Measurements from ENCODE around the gene PPP1R14D.

The PPP1R14D gene

GRCh38 chr15:40785814-40786213, 42.7 kb downstream of the PPP1R14D start:
- H3K27me3 ChIP-seq (ENCODE audit: insufficient read depth, poor library complexity, severe bottlenecking) = no peaks in the 10 kb centered on the region
- TF ChIP-seq CTCF (IDR thresholded peaks at IDR 0.05; ENCODE audit: insufficient read depth, low read length) (no peak), REST (IDR thresholded peaks at IDR 0.05; ENCODE audit: insufficient replicate concordance, low read depth) (no peak), POLR2AphosphoS5 (IDR thresholded peaks at IDR 0.05; ENCODE audit: low read depth) (no peak), GABPA (IDR thresholded peaks at IDR 0.05; ENCODE audit: low read depth) (no peak), SPI1 (IDR thresholded peaks at IDR 0.05; ENCODE audit: borderline replicate concordance, low read depth) (no peak)
- no peak overlapping the region for H3K4me3 ChIP-seq (replicated peaks; ENCODE audit: insufficient read depth, low read length)
- H3K27ac ChIP-seq (replicated peaks) = no peak overlapping the region
- DNase-seq (ENCODE audit: low read depth in 1 of 2, low spot score in 1 of 2) = no peak

GRCh38 chr15:40785164-40785563, 43.3 kb downstream of the PPP1R14D start:
- H3K27ac ChIP-seq (replicated peaks) = no peak overlapping the region
- TF ChIP-seq POLR2AphosphoS5 (IDR thresholded peaks at IDR 0.05; ENCODE audit: low read depth) = no peak
- no peak for TF ChIP-seq REST (IDR thresholded peaks at IDR 0.05; ENCODE audit: insufficient replicate concordance, low read depth)
- no peak for TF ChIP-seq SPI1 (IDR thresholded peaks at IDR 0.05; ENCODE audit: borderline replicate concordance, low read depth)
- TF ChIP-seq GABPA (IDR thresholded peaks at IDR 0.05; ENCODE audit: low read depth) = no peak
- TF ChIP-seq CTCF (IDR thresholded peaks at IDR 0.05; ENCODE audit: insufficient read depth, low read length) = no peak
- no peak overlapping the region for H3K4me3 ChIP-seq (replicated peaks; ENCODE audit: insufficient read depth, low read length)
- no peaks in the 10 kb centered on the region for H3K27me3 ChIP-seq (ENCODE audit: insufficient read depth, poor library complexity, severe bottlenecking)
- DNase-seq (ENCODE audit: low read depth in 1 of 2, low spot score in 1 of 2) = no peak

- DNase-seq (ENCODE audit: low read depth in 1 of 2, low spot score in 1 of 2) = peak in 1 of 2 experiments; percentile 71
- Histone ChIP-seq H3K27ac (replicated peaks) (no peak overlapping the region), H3K4me3 (replicated peaks; ENCODE audit: insufficient read depth, low read length) (no peak overlapping the region), H3K27me3 (ENCODE audit: insufficient read depth, poor library complexity, severe bottlenecking) (no peaks in the 10 kb centered on the region)
- TF ChIP-seq SPI1 (IDR thresholded peaks at IDR 0.05; ENCODE audit: borderline replicate concordance, low read depth) (no peak), CTCF (IDR thresholded peaks at IDR 0.05; ENCODE audit: insufficient read depth, low read length) (peak; percentile 79), GABPA (IDR thresholded peaks at IDR 0.05; ENCODE audit: low read depth) (no peak), REST (IDR thresholded peaks at IDR 0.05; ENCODE audit: insufficient replicate concordance, low read depth) (no peak), POLR2AphosphoS5 (IDR thresholded peaks at IDR 0.05; ENCODE audit: low read depth) (no peak)
Measured at GRCh38 chr15:40782609-40783227, 45.8 kb downstream of the PPP1R14D start.

Data from HL-60 (cell line).